GM12878 (cell line): ENCODE results near the gene TTC5. TPM values are rescaled to one million over a fixed set of nuclear protein-coding genes. Genes with fewer than 3 reads are reported as not detected.

Experiments used
- BACH1 ChIP-seq: fragments of 450-650 bp; IDR thresholded peaks from 2 replicates; pipeline ENCODE4 v1.6.1; 2017; ENCODE audit warnings: mild to moderate bottlenecking, borderline replicate concordance
- BCLAF1 ChIP-seq: fragments of 450-650 bp; IDR thresholded peaks from 2 replicates; pipeline ENCODE4 v1.6.1; 2017; ENCODE audit warnings: antibody characterized with exemption, mild to moderate bottlenecking, moderate library complexity
- CREM ChIP-seq: IDR thresholded peaks from 2 replicates; pipeline ENCODE4 v1.6.1; 2014; ENCODE audit warnings: antibody characterized with exemption, low read depth
- EED ChIP-seq: sonication (generic); IDR thresholded peaks from 2 replicates; pipeline ENCODE4 v1.6.1; 2016; ENCODE audit warnings: antibody characterized with exemption, low read depth
- ELK1 ChIP-seq: IDR thresholded peaks from 2 replicates; pipeline ENCODE4 v1.6.1; 2012; ENCODE audit warnings: low read depth, low read length, improper control_type of control experiment
- EZH2 ChIP-seq: IDR thresholded peaks from 2 replicates; pipeline ENCODE4 v1.6.1; 2012; ENCODE audit warnings: low read depth, mild to moderate bottlenecking, control low read depth, inconsistent platforms, low read length, borderline replicate concordance; ENCODE audit not compliant: control insufficient read depth
- FOS ChIP-seq: IDR thresholded peaks from 3 replicates; pipeline ENCODE4 v1.6.1; 2011; ENCODE audit warnings: borderline replicate concordance; ENCODE audit not compliant: insufficient read length; ENCODE audit errors: extremely low read depth
- KLF5 ChIP-seq: fragments of 450-650 bp; IDR thresholded peaks from 2 replicates; pipeline ENCODE4 v1.6.1; 2014; ENCODE audit warnings: mild to moderate bottlenecking; ENCODE audit not compliant: partially characterized antibody
- MEF2A ChIP-seq: IDR thresholded peaks from 2 replicates; pipeline ENCODE4 v1.6.1; 2011; ENCODE audit warnings: low read depth, mild to moderate bottlenecking, low read length, moderate library complexity; ENCODE audit not compliant: insufficient read depth
- MTA3 ChIP-seq: IDR thresholded peaks from 2 replicates; pipeline ENCODE4 v1.6.1; 2012; ENCODE audit warnings: low read length, inconsistent platforms, borderline replicate concordance
- MYB ChIP-seq: fragments of 150-350 bp; IDR thresholded peaks from 2 replicates; pipeline ENCODE4 v1.6.1; 2014; ENCODE audit warnings: mild to moderate bottlenecking, low read depth, low read length, borderline replicate concordance
- NKRF ChIP-seq: fragments of 450-650 bp; conservative IDR thresholded peaks from 2 replicates; pipeline ENCODE4 v1.6.1; 2017; ENCODE audit warnings: mild to moderate bottlenecking, moderate library complexity
- POLR2AphosphoS5 ChIP-seq: IDR thresholded peaks from 2 replicates; pipeline ENCODE4 v1.6.1; 2011; ENCODE audit warnings: mild to moderate bottlenecking, low read length, inconsistent platforms
- POU2F2 ChIP-seq: IDR thresholded peaks from 3 replicates; pipeline ENCODE4 v1.6.1; 2011; ENCODE audit warnings: low read depth, mild to moderate bottlenecking, low read length, borderline replicate concordance
- RUNX3 ChIP-seq: IDR thresholded peaks from 2 replicates; pipeline ENCODE4 v1.6.1; 2012; ENCODE audit warnings: low read length, inconsistent platforms
- SMAD1 ChIP-seq: fragments of 450-650 bp; IDR thresholded peaks from 2 replicates; pipeline ENCODE4 v1.6.1; 2018; ENCODE audit warnings: mild to moderate bottlenecking, low read depth; ENCODE audit not compliant: partially characterized antibody
- ZBTB11 ChIP-seq: fragments of 450-650 bp; formaldehyde crosslinking; IDR thresholded peaks from 2 replicates; pipeline ENCODE4 v1.5.0; 2022; ENCODE audit warnings: mild to moderate bottlenecking, missing genetic modification characterization
- ZNF207 ChIP-seq: fragments of 450-650 bp; IDR thresholded peaks from 2 replicates; pipeline ENCODE4 v1.6.1; 2014; ENCODE audit warnings: antibody characterized with exemption, mild to moderate bottlenecking, borderline replicate concordance
- polyA plus RNA-seq, 11 experiments: library from polyadenylated mRNA; depleted of rRNA in 4 of 11; unstranded in 6 of 11; stranded (reverse) in 5 of 11; fragments of >200 nt; fragmentation: Nextera tagmentation in 4 of 11; fragmentation: Illumina TruSeq in 1 of 11; extraction: Ambion mirVana in 4 of 11; extraction: Trizol in 1 of 11; gene quantifications; 1 replicate in 1 of 11; 2 replicates in 10 of 11; pipeline versions ENCODE4 v1.2.1 to v1.2.3, GENCODE V29; 2011 to 2016; ENCODE audit warnings: inconsistent platforms in 2 of 11, missing spikeins in 2 of 11, low read depth in 1 of 11
- total RNA-seq, 4 experiments: library from RNA; depleted of rRNA in 3 of 4; stranded (reverse); fragments of >200 nt in 3 of 4; fragmentation: Illumina TruSeq in 1 of 4; extraction: Trizol in 1 of 4; gene quantifications; 2 replicates each; pipeline versions ENCODE4 v1.2.1 to v1.2.3, GENCODE V29; 2013 to 2021

Gene TTC5
- total and polyA plus RNA-seq, 10 of the 15 experiments (the other 5 are each of a cell fraction or from before 2014, with no cell fraction given): 6.9 to 21.6 (median 13.5) TPM

DNA sequence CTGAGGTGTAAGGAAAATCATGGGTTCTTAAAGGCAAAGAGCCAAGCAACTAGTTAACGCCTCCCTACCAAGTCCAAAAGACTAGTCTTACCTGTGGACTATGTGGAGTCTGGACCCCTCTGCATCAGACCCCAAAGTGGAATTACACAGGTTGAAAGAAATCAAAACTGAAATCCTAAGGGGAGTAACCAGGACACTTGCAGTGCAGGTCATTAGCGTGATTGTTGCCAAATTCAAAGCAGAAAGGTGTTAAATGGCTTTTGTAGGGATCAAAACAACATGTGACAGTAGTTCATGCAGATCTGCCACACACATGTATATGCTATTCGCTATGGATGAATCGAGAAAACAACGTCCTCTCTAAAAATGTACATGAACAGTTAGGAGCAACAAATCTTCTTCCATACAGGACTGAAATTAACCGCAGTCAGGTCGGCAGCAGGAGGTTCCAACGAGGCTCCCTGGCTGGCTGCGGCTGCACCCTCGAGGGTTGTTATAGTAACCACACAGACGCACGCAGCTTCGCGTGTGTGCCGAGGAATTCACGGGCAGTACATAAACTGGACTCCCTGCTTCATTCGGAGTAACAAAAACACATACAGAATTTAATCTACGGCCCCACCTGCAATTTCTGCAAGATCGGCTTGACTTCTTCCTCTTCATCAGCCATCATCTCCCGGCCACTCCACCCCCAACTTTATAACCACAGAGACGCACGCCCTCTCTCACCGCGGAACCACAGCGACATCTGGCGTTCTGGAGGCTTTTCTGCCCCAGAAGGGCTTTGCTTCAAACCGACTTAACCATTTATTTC is at the start of gene TTC5 (continued):
- TF ChIP-seq ELK1 (no peak), MYB (0 out of 2 replicates have a peak, but pooled peaks have one; percentile 56), ZBTB11 (CRISPR knock-in tag) (no peak), POLR2AphosphoS5 (peak; percentile 65), BCLAF1 (no peak), MEF2A (peak; percentile 31; the same call in 1 of the 2 replicates), FOS (no peak), MTA3 (no peak), RUNX3 (peak; percentile 97), KLF5 (no peak), ZNF207 (peak; percentile 61; the same call in 1 of the 2 replicates), NKRF (peak; percentile 57; the same call in 1 of the 2 replicates), EZH2 (no peak), CREM (no peak), BACH1 (no peak; the same call in 1 of the 2 replicates), SMAD1 (no peak), POU2F2 (peak; percentile 79; the same call in 2 of the 3 replicates), EED (0 out of 2 replicates have a peak, but pooled peaks have one; percentile 35)
